ENCODE measurements around the gene NUP133.
"Not testable (repeated sequence)": the region's sequence is repeated elsewhere in the genome, so short reads cannot be mapped to it uniquely, and the experiment has no call there.

The NUP133 gene

DNA sequence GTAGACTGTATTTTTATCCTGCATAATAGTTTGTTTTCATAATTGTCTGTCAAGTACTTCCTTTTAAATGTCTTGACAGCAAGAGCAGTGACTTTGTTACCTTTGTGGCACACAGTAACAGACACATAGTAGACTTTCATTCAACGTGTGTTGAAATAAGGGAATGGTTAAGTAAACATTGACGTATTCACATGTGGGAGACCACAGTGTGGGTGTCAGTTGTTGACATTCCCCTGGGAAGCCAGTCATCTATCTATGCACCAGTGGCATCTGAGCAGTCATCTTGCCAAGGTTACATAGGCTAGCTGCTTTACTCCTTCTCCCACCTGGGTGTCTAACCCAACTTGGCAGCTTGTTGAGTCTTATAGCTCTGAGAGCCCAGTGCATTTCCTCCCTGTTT, 1.4 kb upstream of the NUP133 start:
- DNase-seq (ENCODE audit: low read depth, low spot score) = no peak

DNA sequence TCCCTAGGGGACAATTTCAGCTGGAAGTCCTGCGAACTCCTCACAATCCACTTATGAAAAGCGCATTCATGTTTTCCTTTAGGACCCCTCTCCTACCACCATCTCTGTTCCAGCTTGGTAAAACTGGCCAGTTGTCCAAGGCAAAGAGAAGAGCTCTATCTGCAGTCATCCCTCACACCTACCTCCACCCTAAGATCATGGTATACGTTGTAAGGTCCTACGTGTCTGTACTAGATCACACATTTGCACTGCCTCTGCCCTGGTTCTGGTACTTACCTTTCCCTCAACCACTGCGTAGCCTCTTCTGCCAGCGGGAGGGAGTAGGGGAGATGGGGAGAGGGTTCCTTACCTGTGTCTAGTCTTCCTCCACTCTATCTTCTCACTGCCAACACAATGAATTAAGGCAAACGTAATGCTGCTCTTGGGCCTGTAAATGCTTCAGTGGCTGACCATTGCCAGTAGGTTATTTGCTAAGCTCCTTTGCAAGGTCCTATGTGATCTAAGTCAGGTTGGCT, 739 bp upstream of the NUP133 start:
- no peak for DNase-seq (ENCODE audit: low read depth, low spot score)

DNA sequence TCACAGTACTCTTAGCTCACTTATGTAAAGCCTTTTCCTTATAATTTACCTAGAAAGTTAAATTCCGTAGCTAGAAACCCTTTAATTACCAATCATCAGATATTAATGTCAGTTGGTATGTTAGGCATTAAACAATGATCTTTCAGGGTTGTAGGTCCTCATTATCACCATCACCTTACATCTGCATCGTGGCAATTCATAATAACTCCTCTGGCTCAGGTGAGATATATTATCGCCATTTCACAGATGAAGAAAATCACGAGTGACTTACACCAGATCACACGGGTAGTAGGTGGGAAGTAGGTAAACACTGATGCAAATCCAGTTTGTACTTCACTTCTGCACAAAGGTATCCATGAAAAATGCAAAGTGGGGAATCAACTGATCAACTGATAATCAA, 639 bp downstream of the NUP133 start:
- DNase-seq (ENCODE audit: low read depth, low spot score) = no peak

DNA sequence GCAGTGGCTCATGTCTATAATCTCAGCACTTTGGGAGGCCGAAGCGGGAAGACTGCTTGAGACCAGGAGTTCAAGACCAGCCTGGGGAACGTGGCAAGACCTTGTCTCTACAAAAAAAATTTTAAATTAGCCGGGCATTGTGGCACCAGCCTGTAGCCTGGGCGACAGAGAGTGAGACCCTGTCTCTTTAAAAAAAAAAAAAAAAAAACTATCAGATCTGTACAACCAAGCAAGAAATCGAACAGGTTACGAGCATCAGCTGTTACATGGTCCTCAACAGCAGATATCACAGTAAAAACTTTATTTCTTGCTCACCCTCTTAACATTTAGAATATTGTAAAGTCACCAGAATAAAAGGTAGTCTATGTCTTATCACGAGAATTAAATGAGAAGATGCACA, 1.5 kb downstream of the NUP133 start:
- no peak for DNase-seq (ENCODE audit: low read depth, low spot score)

DNA sequence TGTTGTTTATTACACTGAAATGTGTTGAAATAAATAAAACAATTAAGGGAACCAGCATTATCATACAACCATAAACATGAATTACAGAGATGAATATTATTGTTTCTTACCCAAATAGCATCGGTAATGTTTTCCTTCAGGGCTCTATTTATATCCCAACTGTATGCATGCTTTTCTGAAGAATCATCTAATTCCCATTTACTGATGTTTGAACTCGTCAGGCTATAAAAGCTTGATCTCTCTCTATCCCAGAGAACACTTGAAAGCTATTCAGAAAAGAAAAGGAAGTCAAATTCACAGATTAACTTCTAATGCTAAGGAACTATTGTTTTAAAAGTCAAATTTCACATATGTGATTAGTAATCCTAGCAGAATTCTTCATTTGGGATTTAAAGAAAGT, 12.4 kb downstream of the NUP133 start:
- DNase-seq (ENCODE audit: low read depth, low spot score) = no peak

DNA sequence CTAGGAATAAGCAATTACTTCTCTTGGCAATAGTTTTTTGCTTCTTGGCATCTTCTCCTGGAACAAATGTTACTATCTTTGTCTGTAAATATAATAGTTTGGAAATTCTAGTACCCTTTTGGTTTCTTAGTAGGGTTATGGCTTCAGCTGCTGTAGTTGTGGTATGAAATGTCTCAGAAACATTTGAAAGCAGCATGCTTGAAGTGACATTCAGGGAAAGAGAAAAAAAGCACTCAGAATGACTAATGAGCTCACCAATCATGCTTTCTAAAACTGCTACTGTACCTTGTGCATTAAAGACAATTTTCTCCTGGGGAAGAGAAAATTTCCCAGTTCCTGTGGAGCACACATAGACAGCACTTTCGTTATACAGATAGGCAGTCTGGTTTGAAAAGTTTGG, 21.0 kb downstream of the NUP133 start:
- no peak for DNase-seq (ENCODE audit: low read depth, low spot score)

DNA sequence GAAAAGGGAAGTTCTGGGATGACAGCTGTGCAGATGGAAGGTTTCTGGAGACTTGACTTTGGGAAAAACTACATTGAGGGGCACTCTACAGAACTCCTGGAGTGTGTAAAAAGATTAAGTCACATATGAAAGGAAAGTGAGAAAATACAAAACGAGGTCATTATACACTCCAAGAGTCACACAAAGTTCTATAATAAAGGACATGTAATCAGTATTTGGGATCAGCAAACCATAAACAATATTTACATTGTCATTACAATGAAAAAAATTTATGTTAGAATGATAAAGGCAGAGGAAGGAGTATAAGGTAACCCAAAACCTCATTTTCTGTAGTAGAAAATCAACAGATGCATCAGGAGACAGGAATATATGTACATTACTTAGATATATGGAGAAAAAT, 22.8 kb downstream of the NUP133 start:
- no peak for DNase-seq (ENCODE audit: low read depth, low spot score)

DNA sequence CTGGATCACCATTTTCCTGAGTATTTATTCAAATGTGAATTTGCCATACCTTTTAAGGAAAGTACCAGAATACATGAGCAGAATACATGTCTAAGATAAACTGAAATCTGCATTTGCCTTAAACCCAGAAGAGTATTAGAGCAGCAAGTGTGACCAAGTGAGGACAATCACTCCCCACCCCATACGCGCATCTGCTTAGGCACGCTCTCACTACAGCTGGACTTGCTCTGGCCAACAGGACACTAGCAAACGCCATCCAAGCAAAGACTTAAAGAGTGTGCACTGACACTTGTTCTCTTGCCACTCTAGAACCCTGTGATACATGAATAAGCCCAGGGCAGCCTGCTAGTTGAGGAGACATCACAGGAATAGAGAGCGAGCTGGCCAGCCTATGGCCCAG, 25.6 kb downstream of the NUP133 start:
- DNase-seq (ENCODE audit: low read depth, low spot score) = no peak

DNA sequence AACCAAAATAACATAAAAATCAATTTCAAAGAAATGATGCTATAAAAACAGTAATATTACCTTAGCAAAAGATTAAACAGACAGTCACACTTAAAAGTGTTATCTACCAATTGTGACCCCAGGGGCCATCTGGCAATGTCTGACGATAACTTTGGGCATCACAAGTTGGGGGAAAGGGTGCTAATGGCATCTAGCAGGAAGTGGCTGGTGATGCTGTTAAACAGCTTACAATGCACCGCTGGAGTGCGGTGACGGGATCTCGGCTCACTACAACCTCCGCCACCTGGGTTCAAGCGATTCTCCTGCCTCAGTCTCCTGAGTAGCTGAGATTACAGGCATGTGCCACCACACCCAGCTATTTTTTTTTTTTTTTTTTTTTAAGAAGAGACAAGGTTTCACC, 27.6 kb downstream of the NUP133 start:
- DNase-seq (ENCODE audit: low read depth, low spot score) = no peak

DNA sequence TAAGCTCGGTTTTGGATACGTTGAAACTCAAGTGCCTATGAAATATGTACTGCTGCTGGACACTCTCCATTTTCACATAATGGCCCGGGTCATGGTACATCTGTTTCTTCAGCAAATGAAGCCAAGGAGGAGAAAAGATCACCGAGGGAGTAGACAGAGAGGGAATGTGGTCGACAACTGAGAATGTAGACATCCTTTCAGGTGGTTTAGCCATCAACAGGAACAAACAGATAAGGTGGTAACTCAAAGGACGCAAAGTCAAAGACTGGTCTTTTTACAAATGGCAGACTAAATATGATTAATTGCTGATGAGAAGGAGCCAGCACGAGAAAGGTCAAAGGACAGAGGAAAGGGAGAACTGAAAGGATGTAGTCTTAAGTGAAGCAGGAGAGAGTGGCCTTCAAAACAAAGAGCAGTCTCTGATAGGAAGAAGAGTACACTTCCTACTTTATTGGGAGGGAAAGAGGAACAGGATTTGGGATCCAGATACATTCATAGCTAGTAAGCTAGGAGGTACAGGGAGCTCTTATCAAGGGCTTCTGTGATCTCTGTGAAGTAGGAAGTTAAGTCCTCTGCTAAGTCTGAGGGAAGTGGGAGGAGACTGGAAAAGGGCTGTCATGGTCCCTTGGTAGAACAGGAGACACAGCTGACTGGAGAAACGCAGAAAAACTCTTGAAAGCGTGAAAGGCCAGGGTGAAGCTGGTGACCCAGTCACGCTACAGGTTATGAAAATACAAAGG, 28.3 kb downstream of the NUP133 start:
- no peak for DNase-seq (ENCODE audit: low read depth, low spot score)

DNA sequence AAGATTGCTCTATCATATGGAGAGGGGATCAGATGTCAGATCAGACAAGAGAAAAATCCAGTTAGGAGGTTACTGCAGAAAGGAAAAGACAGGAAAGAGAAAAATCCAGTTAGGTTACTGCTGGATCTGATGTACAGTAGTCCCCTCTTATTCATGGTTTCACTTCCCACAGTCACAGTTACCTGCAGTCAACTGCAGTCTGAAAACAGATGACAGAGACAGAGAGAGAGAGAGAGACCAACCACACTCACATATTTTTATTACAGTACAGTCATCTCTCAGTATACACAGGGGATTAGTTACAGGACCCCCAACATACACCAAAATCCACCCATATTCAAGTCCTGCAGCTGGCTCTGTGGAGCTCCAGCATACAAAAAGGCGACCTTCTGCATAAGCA, 29.3 kb downstream of the NUP133 start:
- DNase-seq (ENCODE audit: low read depth, low spot score) = no peak

DNA sequence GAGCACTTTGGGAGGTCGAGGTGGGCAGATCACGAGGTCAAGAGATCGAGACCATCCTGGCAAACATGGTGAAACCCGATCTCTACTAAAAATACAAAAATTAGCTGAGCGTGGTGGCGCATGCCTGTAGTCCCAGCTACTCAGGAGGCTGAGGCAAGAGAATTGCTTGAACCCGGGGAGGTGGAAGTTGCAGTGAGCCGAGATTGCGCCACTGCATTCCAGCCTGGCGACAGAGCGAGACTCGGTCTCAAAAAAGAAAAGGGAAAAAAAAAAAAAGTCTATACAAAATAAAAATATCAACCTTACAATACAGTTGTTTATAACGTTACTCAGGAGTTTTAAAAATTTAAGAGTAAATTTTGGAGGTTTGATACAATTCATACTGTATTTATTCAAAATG, 32.3 kb downstream of the NUP133 start:
- not testable (repeated sequence) for DNase-seq (ENCODE audit: low read depth, low spot score)

DNA sequence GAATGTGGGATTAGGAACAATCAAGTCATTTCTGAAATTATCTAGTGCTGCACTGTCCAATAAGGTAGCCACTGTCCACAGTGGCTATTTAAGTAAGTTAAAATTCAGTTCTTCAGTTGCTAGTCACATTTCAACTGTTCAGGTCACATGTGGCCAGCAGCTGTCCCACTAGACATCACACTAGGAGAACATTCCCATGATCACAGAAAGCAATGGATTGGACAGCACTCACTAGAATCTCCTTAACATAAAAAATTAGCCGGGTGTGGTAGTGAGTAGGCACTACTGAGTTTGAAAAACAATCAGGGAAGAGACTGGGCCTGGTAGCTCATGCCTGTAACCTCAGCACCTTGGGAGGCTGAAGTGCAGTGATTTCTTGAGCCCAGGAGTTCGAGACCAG, 33.6 kb downstream of the NUP133 start:
- DNase-seq (ENCODE audit: low read depth, low spot score) = no peak

DNA sequence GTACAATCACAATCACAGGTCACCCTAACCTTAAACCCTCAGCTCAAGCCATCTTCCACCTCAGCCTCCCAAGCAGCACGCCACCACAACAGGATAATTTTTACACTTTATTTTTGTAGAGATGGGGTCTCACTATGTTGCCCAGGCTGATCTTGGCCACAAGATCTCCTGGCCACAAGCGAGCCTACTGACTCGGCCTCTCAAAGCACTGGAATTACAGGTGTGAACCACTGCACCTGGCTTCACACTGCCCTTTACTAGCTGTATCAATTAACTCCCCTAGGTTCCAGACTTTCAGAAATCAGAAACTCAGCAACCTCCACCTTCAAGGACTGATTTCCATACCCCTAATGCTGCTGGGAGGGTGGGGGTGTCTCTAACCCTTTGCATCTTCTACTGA, 37.0 kb downstream of the NUP133 start:
- DNase-seq (ENCODE audit: low read depth, low spot score) = no peak

DNA sequence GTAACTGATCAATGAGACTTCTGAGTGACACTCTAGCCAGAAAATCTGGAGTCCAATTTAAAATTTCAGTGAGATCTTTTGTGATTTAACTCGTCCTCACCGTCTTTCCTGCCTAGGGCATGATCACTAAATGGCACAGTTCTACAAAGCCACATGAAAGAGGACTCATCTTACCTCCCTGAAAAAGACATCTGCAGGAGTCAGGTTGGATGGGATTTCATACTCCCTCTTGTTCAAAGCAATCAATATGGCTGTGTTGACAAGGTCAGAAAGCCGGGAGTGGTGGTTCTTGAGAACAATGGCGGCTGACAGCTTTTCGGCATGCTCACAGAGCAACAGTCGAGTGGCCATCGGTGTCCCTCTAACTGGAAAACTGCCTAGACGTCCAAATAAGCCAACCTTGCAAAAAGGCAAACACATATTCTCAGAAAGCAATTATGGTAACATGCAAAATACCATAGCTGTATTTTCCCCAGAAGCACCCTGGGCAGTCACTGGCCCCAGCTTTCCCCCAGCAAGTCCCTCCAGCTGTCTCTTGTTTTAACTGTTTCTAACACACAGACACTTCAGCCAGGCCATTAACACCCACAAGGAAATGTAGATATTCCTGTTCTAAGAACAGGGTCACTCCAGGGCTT, 37.6 kb downstream of the NUP133 start:
- DNase-seq (ENCODE audit: low read depth, low spot score) = no peak

DNA sequence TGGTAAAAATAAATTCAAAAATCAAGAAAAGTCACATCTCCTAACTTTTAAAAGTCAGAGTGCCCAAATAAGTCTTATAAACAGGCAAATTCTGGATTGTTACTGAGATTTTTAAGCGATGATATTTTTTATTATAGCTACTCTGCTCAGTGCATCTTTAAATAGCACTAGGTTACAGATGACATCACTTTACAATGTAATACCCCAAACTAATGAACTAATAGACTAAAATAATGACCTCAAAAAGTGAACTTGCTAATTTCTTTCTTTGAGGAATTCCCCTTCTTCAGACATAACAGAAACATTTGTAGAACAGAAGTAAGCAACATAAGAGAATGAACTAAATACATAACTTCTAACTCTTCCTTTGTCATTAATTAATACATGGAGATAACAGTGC, 41.3 kb downstream of the NUP133 start:
- DNase-seq (ENCODE audit: low read depth, low spot score) = no peak

DNA sequence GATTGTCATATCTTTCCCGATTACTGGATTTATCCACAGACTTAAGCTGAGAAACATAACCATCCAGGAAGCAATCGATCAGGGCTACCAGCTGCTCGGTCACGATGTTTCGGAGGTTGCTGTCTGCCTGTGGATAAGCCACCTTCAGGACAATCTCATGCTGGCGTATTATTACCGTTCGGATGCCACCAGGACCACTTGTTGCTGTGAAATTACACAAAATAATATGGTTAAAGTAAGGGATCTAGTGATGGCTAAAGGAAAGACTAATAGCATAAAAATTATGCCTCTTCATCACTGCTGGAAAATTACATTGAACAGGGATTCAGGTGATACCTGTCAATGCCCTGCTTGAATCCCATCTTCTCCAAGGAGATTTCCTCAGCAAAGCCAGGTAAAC, 43.5 kb downstream of the NUP133 start:
- no peak for DNase-seq (ENCODE audit: low read depth, low spot score)

DNA sequence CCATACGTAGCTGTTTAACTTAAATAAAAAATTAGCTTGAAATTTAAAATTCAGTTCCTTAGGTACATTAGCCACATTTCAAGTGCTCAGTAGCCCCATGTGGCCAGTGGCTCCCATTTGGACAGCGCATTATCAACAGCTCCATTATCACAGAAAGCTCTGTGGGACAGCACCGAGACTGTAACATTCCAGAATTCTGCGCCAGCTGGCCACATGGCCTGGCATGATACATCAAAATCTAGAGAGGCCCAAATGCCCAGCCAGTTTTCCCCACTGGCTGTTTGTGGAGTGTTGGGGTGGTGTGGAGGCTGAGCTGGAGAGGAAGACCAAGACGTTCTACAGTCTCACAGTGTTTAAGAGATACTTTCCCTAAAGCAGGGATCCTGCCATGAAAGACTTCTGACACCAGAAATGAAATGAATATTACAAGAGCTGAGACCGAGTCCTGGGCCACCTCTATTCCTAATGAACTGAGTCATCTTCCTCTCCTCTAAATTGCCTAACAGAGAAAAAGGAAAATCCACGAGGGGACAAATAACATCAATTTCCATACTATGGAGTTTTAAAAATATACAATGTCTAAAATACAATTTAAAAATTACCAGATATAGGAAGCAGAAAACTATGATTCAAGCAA, 47.0 kb downstream of the NUP133 start:
- no peak for DNase-seq (ENCODE audit: low read depth, low spot score)

DNA sequence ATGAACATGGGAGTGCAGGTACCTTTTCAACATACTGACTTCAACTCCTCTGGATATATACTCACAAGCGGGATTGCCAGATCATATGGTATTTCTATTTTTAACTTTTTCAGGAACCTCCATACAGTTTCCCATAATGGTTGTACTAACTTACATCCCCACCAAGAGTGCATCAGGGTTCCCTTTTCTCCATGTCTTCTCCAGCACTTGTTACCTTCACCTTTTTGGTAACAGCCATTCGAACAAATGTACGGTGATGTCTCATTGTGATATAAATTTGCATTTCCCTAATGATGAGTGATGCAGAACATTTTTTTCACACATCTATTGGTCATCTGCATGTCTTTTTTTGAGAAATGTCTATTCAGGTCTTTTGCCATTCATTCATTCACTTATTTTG, 48.3 kb downstream of the NUP133 start:
- DNase-seq (ENCODE audit: low read depth, low spot score) = no peak

DNA sequence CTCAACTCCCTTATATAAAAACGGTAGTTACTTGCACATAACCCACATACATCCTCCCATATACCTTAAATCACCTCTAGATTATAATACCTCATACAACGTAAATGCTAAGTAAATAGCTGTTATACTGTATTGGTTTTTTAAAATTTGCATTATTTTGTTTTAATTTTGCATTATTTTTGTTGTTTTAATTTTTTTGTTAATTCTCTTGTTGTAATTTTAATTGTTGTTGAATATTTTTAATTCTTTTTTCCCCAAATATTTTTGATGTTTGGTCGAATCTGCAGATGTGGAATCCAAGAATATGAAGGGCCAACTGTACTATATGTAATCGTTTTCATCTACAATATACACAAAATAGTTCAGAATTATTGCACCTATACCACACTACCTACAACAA, 50.7 kb downstream of the NUP133 start:
- no peak for DNase-seq (ENCODE audit: low read depth, low spot score)

DNA sequence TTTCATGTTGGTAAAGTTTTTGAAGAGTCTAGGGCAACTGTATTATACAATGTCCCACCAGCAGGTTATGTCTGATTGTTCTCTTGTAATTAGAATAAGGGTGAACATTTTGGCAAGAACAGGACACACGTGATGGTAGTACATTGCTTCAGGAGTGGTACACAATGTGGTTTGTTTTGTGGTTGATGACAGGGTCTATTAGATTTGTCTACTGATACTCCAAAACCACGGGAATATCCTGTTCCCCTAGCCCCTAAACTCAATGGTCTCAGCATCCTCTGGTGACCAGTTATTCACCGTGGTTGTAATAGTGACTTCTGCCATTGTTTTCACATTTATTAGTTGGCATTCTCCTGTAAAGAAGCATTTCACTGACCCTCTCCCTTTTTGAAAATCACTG, 52.1 kb downstream of the NUP133 start:
- no peak for DNase-seq (ENCODE audit: low read depth, low spot score)

DNA sequence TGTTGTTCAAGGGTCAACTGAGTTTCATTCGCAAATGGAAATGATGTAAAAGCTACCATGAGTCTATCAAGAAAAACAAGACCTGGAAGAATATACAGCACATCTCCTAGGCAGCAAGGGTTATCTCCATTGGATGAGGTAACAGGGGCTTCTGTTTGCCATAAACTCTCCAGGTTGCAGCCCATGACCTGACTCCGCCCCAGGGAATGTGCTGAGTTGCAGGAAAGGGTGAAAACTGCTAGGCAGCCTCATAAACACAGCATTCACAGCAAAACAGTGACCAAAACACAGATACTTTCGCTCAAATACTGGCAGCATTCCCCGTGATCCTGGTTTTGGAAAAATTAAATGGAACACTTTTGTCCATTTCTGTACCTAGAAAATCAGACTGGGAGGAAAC, 54.1 kb downstream of the NUP133 start:
- DNase-seq (ENCODE audit: low read depth, low spot score) = no peak
